Adrenal gland (tissue), 12 donors: ENCODE measurements around the gene LRRC28. TPM values are rescaled to one million over a fixed set of nuclear protein-coding genes. Genes with fewer than 3 reads are reported as not detected.

Source experiments
- DNase-seq, 7 donors: peaks; one replicate each; pipeline ENCODE4 v3.0.0-alpha.2; 2019 to 2020
- H3K27ac ChIP-seq, 5 donors: fragments of 200-600 bp; sonication (generic) in 4 of 5; 1 replicate in 3 of 5; 2 replicates in 2 of 5; pipeline versions ENCODE4 v1.5.1 to v1.8.0; 2016 to 2020; ENCODE audit warnings: mild to moderate bottlenecking in 1 of 5
- H3K27me3 ChIP-seq: fragments of 200-600 bp; 2 replicates; pipeline ENCODE4 v1.8.0; 2021
- H3K36me3 ChIP-seq, 2 donors: fragments of 200-600 bp; replicated peaks in 1 of 2; 1 replicate in 1 of 2; 2 replicates in 1 of 2; pipeline versions ENCODE4 v1.5.1 to v1.8.0; 2018 to 2022
- H3K4me1 ChIP-seq, 2 donors: fragments of 200-600 bp; replicated peaks in 1 of 2; 1 replicate in 1 of 2; 2 replicates in 1 of 2; pipeline versions ENCODE4 v1.5.1 to v1.8.0; 2018 to 2021
- H3K4me3 ChIP-seq, 4 donors: fragments of 200-600 bp; sonication (generic) in 3 of 4; one replicate each; pipeline ENCODE4 v1.5.1; 2016 to 2018
- H3K9me3 ChIP-seq, 3 donors: fragments of 200-600 bp; sonication (generic) in 1 of 3; replicated peaks in 1 of 3; 1 replicate in 2 of 3; 2 replicates in 1 of 3; pipeline versions ENCODE4 v1.5.1 to v1.8.0; 2016 to 2021
- CTCF ChIP-seq, 6 experiments: fragments of 450-650 bp in 4 of 6; fragments of 200-600 bp in 2 of 6; sonication (generic) in 1 of 6; IDR thresholded peaks; 1 replicate in 5 of 6; 2 replicates in 1 of 6; pipeline versions ENCODE4 v1.5.1 to v1.8.0; 2016 to 2021; ENCODE audit warnings: antibody characterized with exemption in 6 of 6, mild to moderate bottlenecking in 2 of 6, moderate library complexity in 1 of 6
- POLR2A ChIP-seq, 2 donors: fragments of 450-650 bp; IDR thresholded peaks; one replicate each; pipeline ENCODE4 v1.6.1; 2017; ENCODE audit warnings: antibody characterized with exemption in 2 of 2, mild to moderate bottlenecking in 2 of 2, moderate library complexity in 1 of 2
- WGBS, 4 donors: extraction: QIAGEN DNeasy Blood & Tissue Kit in 2 of 4; methylation state at CpG; one replicate each; pipeline versions ENCODE4 v1.1.5 to v1.1.7; 2013 to 2017; 5-methylcytosine and 5-hydroxymethylcytosine counted together
- intact Hi-C, 2 donors: fragments of 100-400 bp; cut with DNase I; formaldehyde crosslinking; loops; one replicate each; pipeline versions ENCODE4 v1.14.1 to v1.15.0; 2022 to 2023
- polyA plus RNA-seq, 3 donors: library from polyadenylated mRNA; stranded (reverse); fragments of 200-250 nt in 2 of 3; fragments of 350-450 nt in 1 of 3; fragmentation: Illumina TruSeq in 1 of 3; extraction: RNeasy Lipid Tissue Mini Kit (QIAGEN cat#74804) in 1 of 3; gene quantifications; one replicate each; pipeline ENCODE4 v1.2.3, GENCODE V29; 2013 to 2014
- total RNA-seq, 9 donors: library from RNA; depleted of rRNA in 4 of 9; stranded (reverse); fragments of >200 nt in 4 of 9; fragments of 120-200 nt in 1 of 9; fragmentation: NEBNext Ultra II Directional in 1 of 9; extraction: Animal tissue kit (Norgen Biotek cat#: 25700) in 1 of 9; gene quantifications; one replicate each; pipeline versions ENCODE4 v1.1.0 to v1.2.4, GENCODE V29; 2013 to 2023
- donor health status: healthy with polysubstance abuse.
- donor health status: Bipolar disorder and iron deficiency.
- donor health status: DM: yes; HTN: yes; CAD: no.
- donor health status: DM: no; HTN: no; CAD: no.
- donor health status: DM: no; HTN: no; CAD: no.
- donor health status: DM: yes; HTN: yes; CAD: no.

Gene LRRC28
- total and polyA plus RNA-seq, 12 donors = 4.4 to 49.8 (median 22.0) TPM

DNA sequence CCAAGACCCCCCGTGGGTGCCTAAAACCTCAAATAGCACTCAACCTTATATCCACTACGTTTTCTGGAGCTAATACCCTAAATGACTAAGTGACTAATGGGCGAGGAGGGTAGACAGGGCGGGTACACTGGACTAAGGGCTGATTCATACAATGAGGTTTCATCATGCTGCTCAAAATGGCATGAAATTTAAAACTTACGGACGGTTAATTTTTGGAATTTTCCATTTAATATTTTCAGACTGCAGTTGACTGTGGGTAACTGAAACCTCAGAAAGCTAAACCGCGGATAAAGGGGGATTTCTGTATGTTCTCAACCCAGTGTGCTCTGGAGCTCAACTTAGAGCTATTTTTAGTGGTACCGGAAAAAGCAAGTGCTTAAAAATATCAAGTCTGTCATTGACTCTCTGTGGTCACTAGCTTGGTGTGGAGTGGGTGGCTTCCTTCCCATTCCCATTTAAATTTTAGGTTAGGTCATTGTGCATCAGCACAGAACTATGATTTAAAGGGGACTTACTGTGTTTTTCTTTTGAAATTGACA is 72.9 kb downstream of the LRRC28 start:
- H3K27ac ChIP-seq = peak overlapping the region in 1 of 5 donors; percentile 44

GRCh38 chr15:99324700-99325099 is 73.4 kb downstream of the LRRC28 start:
- no peak overlapping the region for H3K4me3 ChIP-seq
- peak overlapping the region in 1 of 5 donors; percentile 44 for H3K27ac ChIP-seq
- no peaks in the 10 kb centered on the region for H3K36me3 ChIP-seq
- no peak for DNase-seq
- WGBS, 4 donors = 92 to 98% (median 97%) methylated on average over 1 of the region's 1 CpG
- H3K9me3 ChIP-seq = no peaks in the 10 kb centered on the region
- TF ChIP-seq POLR2A (IDR thresholded peaks at IDR 0.05) (no peak), CTCF (IDR thresholded peaks at IDR 0.05) (no peak)
- no peaks in the 10 kb centered on the region for H3K27me3 ChIP-seq
- H3K4me1 ChIP-seq = no peaks in the 10 kb centered on the region
- intact Hi-C loops = no loop called here

More for the DNA sequence above, 72.9 kb downstream of the LRRC28 start:
- H3K9me3 ChIP-seq = no peaks in the 10 kb centered on the region
- 72 to 76% (median 75%) methylated on average over 9 of the region's 9 CpGs for whole genome bisulfite sequencing, 4 donors
- intact Hi-C loops = no loop called here
- no peak for DNase-seq
- TF ChIP-seq POLR2A (IDR thresholded peaks at IDR 0.05) (no peak), CTCF (IDR thresholded peaks at IDR 0.05) (no peak)
- H3K4me1 ChIP-seq = no peaks in the 10 kb centered on the region
- H3K27me3 ChIP-seq = no peaks in the 10 kb centered on the region
- H3K4me3 ChIP-seq = no peak overlapping the region
- H3K36me3 ChIP-seq = no peaks in the 10 kb centered on the region

GRCh38 chr15:99326235-99326634 is 75.0 kb downstream of the LRRC28 start:
- no peak overlapping the region for H3K4me3 ChIP-seq
- no peaks in the 10 kb centered on the region for H3K36me3 ChIP-seq
- H3K9me3 ChIP-seq = no peaks in the 10 kb centered on the region
- 93 to 97% (median 95%) methylated on average over 1 of the region's 1 CpG for WGBS, 4 donors
- no peak for TF ChIP-seq POLR2A (IDR thresholded peaks at IDR 0.05)
- no peak for TF ChIP-seq CTCF (IDR thresholded peaks at IDR 0.05)
- no peak for DNase-seq
- intact Hi-C loops = no loop called here
- no peak overlapping the region for H3K27ac ChIP-seq
- H3K27me3 ChIP-seq = no peaks in the 10 kb centered on the region
- no peaks in the 10 kb centered on the region for H3K4me1 ChIP-seq

- DNase-seq = no peak
- Histone ChIP-seq H3K9me3 (no peaks in the 10 kb centered on the region), H3K4me1 (no peaks in the 10 kb centered on the region), H3K36me3 (no peaks in the 10 kb centered on the region), H3K27me3 (no peaks in the 10 kb centered on the region), H3K27ac (no peak overlapping the region), H3K4me3 (no peak overlapping the region)
- WGBS, 4 donors = 89 to 93% (median 90%) methylated on average over 7 of the region's 7 CpGs
- intact Hi-C loops = no loop called here
- TF ChIP-seq POLR2A (IDR thresholded peaks at IDR 0.05) (no peak), CTCF (IDR thresholded peaks at IDR 0.05) (no peak)
Measured at GRCh38 chr15:99328106-99329072, 77.1 kb downstream of the LRRC28 start.
